Tibial artery (tissue), 4 donors: ENCODE results near the gene COL4A2.
A peak's percentile ranks its signal among the peaks of the same experiment; 100 is the strongest.

Experiments used
- DNase-seq, 2 donors: peaks; one replicate each; pipeline ENCODE4 v3.0.0-alpha.2; 2019
- H3K27ac ChIP-seq, 2 donors: fragments of 200-600 bp; sonication (generic) in 1 of 2; 1 replicate in 1 of 2; 2 replicates in 1 of 2; pipeline ENCODE4 v1.5.1; 2018 to 2019; ENCODE audit warnings: mild to moderate bottlenecking in 1 of 2
- H3K27me3 ChIP-seq, 2 donors: fragments of 200-600 bp; sonication (generic) in 1 of 2; one replicate each; pipeline versions ENCODE4 v1.5.1 to v1.6.0; 2016 to 2019
- H3K36me3 ChIP-seq, 3 donors: fragments of 200-600 bp; sonication (generic) in 2 of 3; one replicate each; pipeline ENCODE4 v1.5.1; 2016 to 2019; ENCODE audit warnings: mild to moderate bottlenecking in 2 of 3
- H3K4me1 ChIP-seq, 4 donors: fragments of 200-600 bp; sonication (generic) in 2 of 4; 1 replicate in 3 of 4; 2 replicates in 1 of 4; pipeline ENCODE4 v1.5.1; 2016 to 2019
- H3K4me3 ChIP-seq, 2 donors: fragments of 200-600 bp; sonication (generic) in 1 of 2; 1 replicate in 1 of 2; 2 replicates in 1 of 2; pipeline ENCODE4 v1.5.1; 2018 to 2019; ENCODE audit warnings: mild to moderate bottlenecking in 2 of 2
- H3K9me3 ChIP-seq, 3 donors: fragments of 200-600 bp; sonication (generic) in 1 of 3; one replicate each; pipeline ENCODE4 v1.5.1; 2016 to 2019
- CTCF ChIP-seq, 2 experiments: fragments of 200-600 bp in 1 of 2; fragments of 450-650 bp in 1 of 2; IDR thresholded peaks; one replicate each; pipeline ENCODE4 v1.5.1; 2017 to 2019; ENCODE audit warnings: antibody characterized with exemption in 2 of 2, mild to moderate bottlenecking in 1 of 2, moderate library complexity in 1 of 2
- intact Hi-C: fragments of 100-400 bp; cut with DNase I; formaldehyde crosslinking; loops from one replicate; pipeline ENCODE4 v1.15.0; 2023; ENCODE audit warnings: low total_unique reads

Gene COL4A2

GRCh38 chr13:110546378-110546777 is 239.3 kb downstream of the COL4A2 start:
- H3K36me3 ChIP-seq = no peaks in the 10 kb centered on the region
- H3K27ac ChIP-seq = no peak overlapping the region
- H3K4me3 ChIP-seq = no peak overlapping the region

GRCh38 chr13:110546926-110547325 is 239.8 kb downstream of the COL4A2 start:
- no peak overlapping the region for H3K27ac ChIP-seq
- H3K4me1 ChIP-seq = peaks cover 0 to 28% (median 8%) of the 10 kb centered on the region in 4 donors
- no peak overlapping the region for H3K4me3 ChIP-seq
- H3K27me3 ChIP-seq = no peaks in the 10 kb centered on the region
- peak; percentile 80 to 86 for DNase-seq
- TF ChIP-seq CTCF (IDR thresholded peaks at IDR 0.05) = no peak
- H3K9me3 ChIP-seq = no peaks in the 10 kb centered on the region
- H3K36me3 ChIP-seq = no peaks in the 10 kb centered on the region
- intact Hi-C loops = no loop called here

More at GRCh38 chr13:110546378-110546777, 239.3 kb downstream of the COL4A2 start:
- DNase-seq = no peak
- Histone ChIP-seq H3K4me1 (peaks cover 0 to 28% (median 10%) of the 10 kb centered on the region in 4 donors), H3K9me3 (no peaks in the 10 kb centered on the region), H3K27me3 (no peaks in the 10 kb centered on the region)
- intact Hi-C loops = no loop called here
- no peak for TF ChIP-seq CTCF (IDR thresholded peaks at IDR 0.05)

DNA sequence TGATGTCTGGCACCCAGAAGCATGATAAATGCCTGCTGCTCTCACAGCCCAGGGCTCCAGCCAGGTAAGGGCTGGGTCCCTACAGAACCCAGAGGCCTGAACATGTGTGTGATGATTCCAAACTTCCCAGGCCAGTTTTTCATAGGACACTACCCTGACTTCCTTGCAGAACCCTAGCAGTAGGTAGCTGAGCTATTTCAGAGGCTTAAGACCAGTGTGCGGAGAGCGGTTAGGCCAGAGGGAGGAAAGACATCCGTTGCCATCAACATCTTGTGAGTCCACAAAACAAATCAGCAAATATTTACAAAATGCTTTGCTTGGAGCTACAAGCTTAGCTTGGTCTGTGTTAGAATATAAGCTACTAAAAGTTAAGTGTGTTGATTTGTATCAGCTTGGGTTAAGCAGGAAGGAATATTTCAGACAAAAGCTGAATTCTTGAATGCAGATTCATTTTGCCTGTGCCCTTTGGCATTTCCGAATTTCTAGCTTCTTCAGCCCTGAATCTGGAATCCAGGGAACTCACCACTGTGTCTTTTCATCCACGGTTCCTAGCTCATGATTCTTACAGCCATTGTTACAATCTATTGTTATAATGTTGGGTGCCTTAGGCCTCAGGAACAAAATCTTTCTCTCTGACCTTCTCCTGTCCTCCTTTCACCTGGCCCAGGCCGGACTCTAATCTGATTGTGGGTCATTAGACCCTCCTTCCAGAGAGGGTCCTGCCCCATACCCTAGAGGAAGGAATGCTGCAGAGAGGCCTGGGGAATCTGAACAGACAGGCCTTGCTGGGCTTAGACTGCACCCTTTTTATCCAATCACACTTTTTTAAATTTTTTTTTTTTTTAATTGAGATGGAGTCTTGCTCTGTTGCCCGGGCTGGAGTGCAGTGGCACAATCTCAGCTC is 242.1 kb downstream of the COL4A2 start:
- no peak for TF ChIP-seq CTCF (IDR thresholded peaks at IDR 0.05)
- Histone ChIP-seq H3K27ac (no peak overlapping the region), H3K27me3 (no peaks in the 10 kb centered on the region), H3K9me3 (no peaks in the 10 kb centered on the region), H3K4me3 (no peak overlapping the region), H3K4me1 (peaks cover 0 to 28% (median 5%) of the 10 kb centered on the region in 4 donors), H3K36me3 (no peaks in the 10 kb centered on the region)
- intact Hi-C loops = no loop called here
- no peak for DNase-seq

- intact Hi-C loops = loop anchor here (10.0 kb wide), 1 partner anchor 45 kb away; no protein-coding TSS in a partner anchor
- no peaks in the 10 kb centered on the region for H3K36me3 ChIP-seq
- H3K4me1 ChIP-seq = peaks cover 0 to 35% (median 5%) of the 10 kb centered on the region in 4 donors
- DNase-seq = no peak
- TF ChIP-seq CTCF (IDR thresholded peaks at IDR 0.05) = no peak
- H3K27ac ChIP-seq = no peak overlapping the region
- no peak overlapping the region for H3K4me3 ChIP-seq
- H3K9me3 ChIP-seq = no peaks in the 10 kb centered on the region
- no peaks in the 10 kb centered on the region for H3K27me3 ChIP-seq
These were observed 242.7 kb downstream of the COL4A2 start for GRCh38 chr13:110549795-110550160.

DNA sequence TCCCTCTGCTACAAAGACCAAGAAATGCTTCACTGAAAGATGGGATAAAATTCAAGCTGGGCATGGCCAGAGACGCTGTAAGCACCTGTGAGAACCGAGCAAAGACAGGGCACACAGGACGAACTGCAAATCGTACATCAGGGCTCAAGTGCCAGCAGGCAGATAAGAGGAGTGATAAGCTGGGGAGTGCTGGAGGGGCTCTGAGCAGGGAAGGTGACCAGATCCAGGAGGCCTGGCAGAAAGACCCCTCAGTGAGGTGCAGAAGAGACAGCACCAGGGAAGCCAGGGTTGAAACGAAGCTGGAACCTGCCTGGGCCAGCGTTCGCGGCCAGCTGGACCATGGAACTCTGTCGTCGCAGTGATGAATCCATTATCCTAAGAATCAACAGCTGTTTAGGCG is 244.2 kb downstream of the COL4A2 start:
- no peak overlapping the region for H3K4me3 ChIP-seq
- TF ChIP-seq CTCF (IDR thresholded peaks at IDR 0.05) = no peak
- H3K4me1 ChIP-seq = peaks cover 0 to 49% (median 12%) of the 10 kb centered on the region in 4 donors
- no peak for DNase-seq
- no peaks in the 10 kb centered on the region for H3K9me3 ChIP-seq
- H3K27ac ChIP-seq = peak overlapping the region in 1 of 2 donors; percentile 54
- intact Hi-C loops = loop anchor here (10.0 kb wide), 1 partner anchor 46 kb away; no protein-coding TSS in a partner anchor
- H3K36me3 ChIP-seq = peaks cover 0 to under 1% (median 0%) of the 10 kb centered on the region in 3 donors
- H3K27me3 ChIP-seq = no peaks in the 10 kb centered on the region
